HG03520 (cell line): Measurements from ENCODE around the gene LAMA5.

Experiments used
- ATAC-seq: cut with Tn5 transposase; IDR thresholded peaks from one replicate; pipeline ENCODE4 v1.9.1; 2021; ENCODE audit warnings: mild to moderate bottlenecking, moderate library complexity; ENCODE audit not compliant: unreplicated experiment

Gene LAMA5

DNA sequence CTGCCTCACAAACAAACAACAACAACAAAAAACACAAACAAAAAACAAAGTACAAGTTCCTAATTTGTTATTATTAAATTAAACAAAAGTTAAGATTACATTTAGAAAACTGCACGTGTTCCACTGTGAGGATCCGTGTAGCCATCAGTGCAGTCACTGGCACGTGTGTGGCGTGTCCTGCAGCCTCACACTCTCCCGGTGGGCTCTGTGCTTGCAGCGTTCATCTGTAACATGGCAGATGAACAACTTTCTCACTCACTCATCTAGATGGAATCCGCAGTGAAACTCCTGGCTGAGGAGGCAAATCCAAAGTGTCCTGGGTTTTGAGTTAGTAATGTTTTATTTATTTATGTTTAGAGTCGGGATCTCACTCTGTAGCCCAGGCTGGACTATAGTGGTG is 77.2 kb downstream of the LAMA5 start:
- ATAC-seq, result no peak

GRCh38 chr20:62289131-62289530 is 78.0 kb downstream of the LAMA5 start:
- no peak for ATAC-seq

DNA sequence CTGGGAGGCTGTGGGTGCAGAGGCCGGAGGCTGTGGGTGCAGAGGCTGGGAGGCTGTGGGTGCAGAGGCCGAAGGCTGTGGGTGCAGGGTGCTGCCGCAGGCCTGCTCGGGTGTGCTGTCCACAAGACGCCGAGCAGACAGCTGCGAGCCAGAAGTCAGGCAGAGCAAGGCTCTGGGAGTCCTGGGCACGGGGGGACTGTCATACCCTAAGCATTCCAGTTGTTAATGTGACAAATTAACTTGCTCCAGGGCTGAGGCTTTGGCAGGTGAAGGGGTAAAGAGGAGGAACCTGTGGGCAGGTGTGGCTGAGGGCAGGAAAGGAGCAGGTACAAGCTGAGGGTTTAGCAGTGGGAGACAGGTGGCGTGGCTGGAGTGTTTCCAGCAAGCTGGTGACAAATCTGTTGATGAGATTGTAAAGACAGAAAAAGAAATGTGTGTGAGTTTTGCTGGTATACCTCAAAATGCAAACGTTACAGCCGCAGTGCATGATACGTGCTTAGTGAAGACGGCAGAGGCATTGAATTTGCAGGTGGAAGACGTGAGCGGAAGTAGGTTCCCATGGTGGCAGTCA is 78.5 kb downstream of the LAMA5 start:
- no peak for ATAC-seq

DNA sequence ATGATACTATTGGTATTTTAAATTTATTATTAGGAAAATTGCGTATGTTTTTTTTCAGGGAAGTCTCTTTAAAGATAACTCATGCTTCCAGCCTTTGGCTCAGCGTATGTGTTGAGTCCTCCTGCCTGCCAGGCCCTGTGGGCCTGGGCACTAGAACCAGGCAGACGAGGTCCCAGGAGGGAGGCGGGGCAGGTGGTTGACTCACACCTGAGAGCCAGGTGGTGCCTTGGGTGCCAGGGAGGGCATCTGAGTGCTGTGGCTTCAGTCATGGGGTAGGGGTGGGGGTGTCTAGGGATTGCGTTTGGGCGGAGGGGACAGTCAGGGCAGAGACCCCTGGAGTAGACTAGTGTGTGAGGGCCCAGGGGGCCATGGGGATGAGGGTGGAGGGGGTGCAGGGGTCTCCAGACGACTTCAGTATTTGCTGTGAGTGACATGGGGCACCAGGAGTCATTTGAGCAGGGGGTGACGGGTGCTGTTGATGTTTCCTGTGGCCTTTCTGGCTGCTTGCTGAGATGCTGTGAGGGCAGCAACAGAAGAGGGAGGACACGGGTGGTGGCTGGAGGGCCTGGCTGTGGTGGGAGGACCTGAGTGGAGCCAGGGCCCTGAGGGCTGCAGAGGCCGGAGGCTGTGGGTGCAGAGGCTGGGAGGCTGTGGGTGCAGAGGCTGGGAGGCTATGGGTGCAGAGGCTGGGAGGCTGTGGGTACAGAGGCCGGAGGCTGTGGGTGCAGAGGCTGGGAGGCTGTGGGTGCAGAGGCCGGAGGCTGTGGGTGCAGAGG is 79.2 kb downstream of the LAMA5 start:
- ATAC-seq, result no peak

DNA sequence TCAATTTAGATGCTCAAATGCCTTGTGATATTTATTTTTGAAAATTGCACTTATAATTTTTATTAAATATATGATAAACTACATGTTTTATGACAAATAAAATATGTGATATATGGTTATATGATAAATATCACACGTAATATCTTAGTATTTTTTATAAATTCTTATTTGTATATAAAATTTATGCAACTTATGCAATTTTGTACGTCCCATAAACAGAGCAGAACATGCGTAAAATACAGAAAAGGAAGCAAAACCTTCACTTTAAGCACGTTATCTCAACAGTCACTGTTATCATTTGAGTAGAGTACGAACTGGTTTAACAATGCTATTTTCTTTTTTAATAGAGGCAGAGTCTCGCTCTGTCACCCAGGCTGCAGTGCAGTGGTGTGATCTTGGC is 80.0 kb downstream of the LAMA5 start:
- no peak for ATAC-seq

DNA sequence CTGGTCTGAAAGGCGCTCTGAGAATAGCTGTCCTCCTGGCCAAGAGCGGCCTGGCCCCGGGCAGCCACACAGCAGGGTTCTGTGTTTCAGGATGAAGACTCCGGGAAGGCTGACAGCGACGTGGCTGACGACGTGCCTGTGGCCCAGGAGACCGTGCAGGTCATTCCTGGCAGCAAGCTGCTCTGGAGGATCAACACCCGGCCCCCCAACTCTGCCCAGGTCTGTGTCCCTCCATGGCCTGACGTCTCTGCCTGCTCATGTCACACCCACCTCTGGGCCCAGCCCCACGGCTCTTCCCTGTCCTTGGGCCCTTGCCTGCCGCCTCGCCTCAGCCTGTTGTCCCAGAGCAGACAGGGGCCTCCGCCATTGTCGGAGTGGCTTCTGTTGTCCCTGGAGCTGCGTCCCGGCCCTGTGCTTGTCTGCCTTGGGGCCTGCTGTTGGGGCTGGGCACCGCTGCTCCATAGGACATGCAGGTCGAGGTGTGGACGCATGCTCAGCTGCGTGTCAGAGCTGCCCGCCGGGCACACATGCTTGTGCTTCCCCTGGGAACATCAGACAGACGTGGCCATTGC is 80.5 kb downstream of the LAMA5 start:
- ATAC-seq, result no peak

- no peak for ATAC-seq
Measured at GRCh38 chr20:62285722-62286121, 81.4 kb downstream of the LAMA5 start.

DNA sequence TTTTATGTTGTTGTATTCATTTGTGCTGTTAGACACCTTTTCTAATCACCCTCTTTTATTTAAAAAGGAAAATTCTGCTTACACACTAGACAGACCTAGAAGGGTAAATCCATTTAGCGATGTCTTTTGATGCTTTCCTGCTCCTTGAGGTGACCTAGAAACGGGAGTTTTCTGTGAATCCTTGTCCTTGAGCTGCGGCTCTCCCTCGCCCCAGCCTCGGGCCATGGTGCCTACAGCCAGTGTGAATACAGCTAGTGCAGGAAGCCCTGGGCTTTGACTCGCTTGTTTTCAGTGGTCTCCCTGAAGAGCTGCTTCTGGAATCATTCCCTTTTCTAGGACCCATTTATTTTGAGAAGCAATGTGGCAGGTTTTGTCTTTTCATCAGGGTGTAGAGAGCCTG is 82.0 kb downstream of the LAMA5 start:
- ATAC-seq, result no peak

- no peak for ATAC-seq
Measured at GRCh38 chr20:62284448-62284847, 82.7 kb downstream of the LAMA5 start.

- no peak for ATAC-seq
Measured at GRCh38 chr20:62282877-62283503, 84.1 kb downstream of the LAMA5 start.

DNA sequence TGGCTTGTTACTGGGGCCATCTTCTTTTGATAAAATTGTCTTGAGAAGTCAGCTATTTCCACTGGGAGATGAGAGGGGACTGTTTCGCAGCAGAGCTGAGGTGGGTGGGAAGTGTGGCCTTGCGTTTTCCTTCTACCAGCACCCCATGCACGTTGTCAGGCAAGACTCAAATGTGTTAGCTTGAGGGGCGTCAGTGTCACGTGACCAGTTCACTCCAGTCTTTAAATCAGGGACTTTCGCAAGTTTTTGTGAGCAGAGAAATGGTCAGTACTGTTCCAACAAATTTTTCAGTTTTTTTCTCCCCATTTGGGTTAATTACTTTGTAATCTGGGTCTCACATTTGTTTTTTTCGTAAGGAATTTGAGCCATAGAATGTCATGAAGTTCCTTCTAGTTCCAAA is 85.0 kb downstream of the LAMA5 start:
- no peak for ATAC-seq

GRCh38 chr20:62281161-62281933 is 85.8 kb downstream of the LAMA5 start:
- no peak for ATAC-seq

GRCh38 chr20:62280303-62280702 is 86.8 kb downstream of the LAMA5 start:
- no peak for ATAC-seq

DNA sequence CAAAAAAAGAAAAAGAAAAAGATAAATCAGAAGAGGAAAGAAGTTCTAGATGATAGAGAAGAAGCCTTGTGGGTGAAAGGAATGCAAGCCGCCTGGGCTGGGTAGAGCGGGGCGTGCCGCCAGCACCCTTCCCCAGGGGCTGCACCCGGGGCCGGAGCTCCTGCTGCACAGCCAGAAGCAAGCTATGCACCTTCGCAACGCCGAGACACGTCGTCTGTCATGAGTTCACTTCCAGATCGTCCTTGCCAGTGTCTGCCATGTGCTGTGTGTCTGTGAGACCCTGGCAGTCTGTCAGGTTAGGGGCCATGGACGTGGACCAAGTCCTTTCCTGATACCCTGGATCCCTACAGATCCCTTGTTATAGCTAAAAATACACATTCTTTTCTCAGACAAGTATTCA is 89.9 kb downstream of the LAMA5 start:
- ATAC-seq, result no peak

GRCh38 chr20:62276439-62276838 is 90.7 kb downstream of the LAMA5 start:
- no peak for ATAC-seq

DNA sequence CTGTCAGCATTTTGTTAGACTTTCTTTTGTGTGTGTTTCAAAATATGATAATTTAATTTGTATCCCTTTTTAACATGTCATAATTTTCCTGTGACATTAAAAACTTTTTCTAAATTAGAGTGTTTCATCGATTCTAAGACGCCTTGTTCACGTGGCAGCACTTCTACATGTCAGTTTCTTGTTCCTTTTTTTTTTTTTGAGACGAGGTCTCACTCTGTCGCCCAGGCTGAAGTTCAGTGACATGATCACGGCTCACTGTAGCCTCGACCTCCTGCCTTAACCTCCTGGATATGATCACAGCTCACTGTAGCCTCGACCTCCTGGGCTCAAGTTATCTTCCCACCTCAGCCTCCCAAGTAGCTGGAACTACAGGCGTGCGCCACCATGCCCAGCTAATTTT is 91.9 kb downstream of the LAMA5 start:
- ATAC-seq, result no peak

- no peak for ATAC-seq
Measured at GRCh38 chr20:62274332-62274950, 92.7 kb downstream of the LAMA5 start.

GRCh38 chr20:62273416-62273815 is 93.7 kb downstream of the LAMA5 start:
- ATAC-seq, result no peak

- ATAC-seq, result no peak
Measured at GRCh38 chr20:62272200-62272599, 94.9 kb downstream of the LAMA5 start.

DNA sequence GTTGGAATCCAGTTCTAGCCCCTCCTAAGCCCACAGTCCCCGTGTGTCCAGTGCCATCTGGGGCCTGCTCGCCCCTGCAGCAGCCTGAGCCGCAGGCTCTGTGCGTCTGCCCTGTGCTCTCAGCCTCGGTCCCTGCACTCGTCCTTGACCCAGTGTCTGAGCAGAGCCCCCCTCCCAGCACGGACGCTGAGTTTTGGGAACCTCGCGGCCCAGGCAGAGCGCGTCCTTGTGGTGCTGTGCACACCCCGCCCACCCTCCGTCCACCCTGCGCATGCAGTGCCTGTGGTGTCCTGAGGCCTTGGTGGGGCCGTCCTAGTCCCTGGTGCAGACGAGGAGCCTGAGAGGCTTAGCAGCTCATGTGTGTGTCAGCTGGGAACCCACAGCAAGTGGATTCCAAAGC is 97.2 kb downstream of the LAMA5 start:
- no peak for ATAC-seq

- ATAC-seq, result no peak
Measured at GRCh38 chr20:62269378-62269777, 97.7 kb downstream of the LAMA5 start.
